Muscle layer of duodenum (tissue), 2 donors: ENCODE measurements around the gene TTLL7.

Experiments used
- H3K27ac ChIP-seq: one replicate; pipeline ENCODE4 v1.7.0; 2013; ENCODE audit warnings: mild to moderate bottlenecking, low read length
- H3K27me3 ChIP-seq: one replicate; pipeline ENCODE4 v1.7.0; 2013; ENCODE audit warnings: low read depth, mild to moderate bottlenecking, control low read depth, low read length
- H3K36me3 ChIP-seq, 2 donors: one replicate each; pipeline ENCODE4 v1.7.0; 2013; ENCODE audit warnings: low read length in 2 of 2, control low read depth in 1 of 2, mild to moderate bottlenecking in 1 of 2; ENCODE audit not compliant: insufficient read depth in 2 of 2, control insufficient read depth in 1 of 2
- H3K4me1 ChIP-seq, 2 donors: one replicate each; pipeline ENCODE4 v1.7.0; 2013; ENCODE audit warnings: low read length in 2 of 2, mild to moderate bottlenecking in 2 of 2, control low read depth in 1 of 2, moderate library complexity in 1 of 2; ENCODE audit not compliant: insufficient read depth in 2 of 2, control insufficient read depth in 1 of 2
- H3K4me3 ChIP-seq, 2 donors: one replicate each; pipeline ENCODE4 v1.7.0; 2013; ENCODE audit warnings: low read length in 2 of 2, low read depth in 1 of 2, mild to moderate bottlenecking in 1 of 2
- H3K9me3 ChIP-seq, 2 donors: one replicate each; pipeline ENCODE4 v1.7.0; 2013; ENCODE audit warnings: low read length in 2 of 2, control low read depth in 1 of 2, mild to moderate bottlenecking in 1 of 2; ENCODE audit not compliant: control insufficient read depth in 1 of 2
- donor health status: healthy.

The TTLL7 gene

GRCh38 chr1:83905315-83905907, 93.5 kb downstream of the TTLL7 start:
- Histone ChIP-seq H3K27ac (no peak overlapping the region), H3K4me3 (no peak overlapping the region), H3K4me1 (peaks cover 0 to under 1% of the 10 kb centered on the region in 2 donors), H3K36me3 (peaks cover 0 to 7% of the 10 kb centered on the region in 2 donors), H3K9me3 (no peaks in the 10 kb centered on the region), H3K27me3 (no peaks in the 10 kb centered on the region)

GRCh38 chr1:83901547-83902155, 97.3 kb downstream of the TTLL7 start:
- Histone ChIP-seq H3K4me3 (no peak overlapping the region), H3K4me1 (no peaks in the 10 kb centered on the region), H3K36me3 (peaks cover 0 to 7% of the 10 kb centered on the region in 2 donors), H3K27me3 (no peaks in the 10 kb centered on the region), H3K9me3 (no peaks in the 10 kb centered on the region), H3K27ac (no peak overlapping the region)

GRCh38 chr1:83900524-83900923, 98.4 kb downstream of the TTLL7 start:
- H3K27ac ChIP-seq = no peak overlapping the region
- H3K4me3 ChIP-seq = no peak overlapping the region
- no peaks in the 10 kb centered on the region for H3K9me3 ChIP-seq
- no peaks in the 10 kb centered on the region for H3K27me3 ChIP-seq
- H3K36me3 ChIP-seq = peaks cover 0 to 7% of the 10 kb centered on the region in 2 donors
- no peaks in the 10 kb centered on the region for H3K4me1 ChIP-seq

- Histone ChIP-seq H3K27ac (no peak overlapping the region), H3K4me3 (no peak overlapping the region), H3K27me3 (no peaks in the 10 kb centered on the region), H3K36me3 (no peaks in the 10 kb centered on the region), H3K9me3 (no peaks in the 10 kb centered on the region), H3K4me1 (no peaks in the 10 kb centered on the region)
Observed at GRCh38 chr1:83897516-83897915, 101.4 kb downstream of the TTLL7 start.

GRCh38 chr1:83896299-83896698, 102.6 kb downstream of the TTLL7 start:
- H3K4me3 ChIP-seq = no peak overlapping the region
- H3K27ac ChIP-seq = no peak overlapping the region
- H3K9me3 ChIP-seq = no peaks in the 10 kb centered on the region
- H3K27me3 ChIP-seq = no peaks in the 10 kb centered on the region
- H3K4me1 ChIP-seq = no peaks in the 10 kb centered on the region
- H3K36me3 ChIP-seq = no peaks in the 10 kb centered on the region

- Histone ChIP-seq H3K4me1 (no peaks in the 10 kb centered on the region), H3K9me3 (no peaks in the 10 kb centered on the region), H3K27ac (no peak overlapping the region), H3K4me3 (no peak overlapping the region), H3K36me3 (peaks cover 0 to 6% of the 10 kb centered on the region in 2 donors), H3K27me3 (no peaks in the 10 kb centered on the region)
Observed at GRCh38 chr1:83889707-83890106, 109.2 kb downstream of the TTLL7 start.

GRCh38 chr1:83887483-83887882, 111.4 kb downstream of the TTLL7 start:
- no peak overlapping the region for H3K4me3 ChIP-seq
- peaks cover 0 to 12% of the 10 kb centered on the region in 2 donors for H3K36me3 ChIP-seq
- no peaks in the 10 kb centered on the region for H3K27me3 ChIP-seq
- H3K9me3 ChIP-seq = no peaks in the 10 kb centered on the region
- no peaks in the 10 kb centered on the region for H3K4me1 ChIP-seq
- H3K27ac ChIP-seq = no peak overlapping the region

GRCh38 chr1:83883979-83884378, 115.0 kb downstream of the TTLL7 start:
- Histone ChIP-seq H3K36me3 (peaks cover 0 to 8% of the 10 kb centered on the region in 2 donors), H3K27ac (no peak overlapping the region), H3K4me1 (no peaks in the 10 kb centered on the region), H3K4me3 (no peak overlapping the region), H3K9me3 (no peaks in the 10 kb centered on the region), H3K27me3 (no peaks in the 10 kb centered on the region)

- H3K36me3 ChIP-seq = peaks cover 0 to 8% of the 10 kb centered on the region in 2 donors
- H3K4me1 ChIP-seq = no peaks in the 10 kb centered on the region
- no peaks in the 10 kb centered on the region for H3K27me3 ChIP-seq
- H3K4me3 ChIP-seq = no peak overlapping the region
- no peak overlapping the region for H3K27ac ChIP-seq
- H3K9me3 ChIP-seq = no peaks in the 10 kb centered on the region
Observed at GRCh38 chr1:83882906-83883305, 116.0 kb downstream of the TTLL7 start.

GRCh38 chr1:83872515-83872914, 126.4 kb downstream of the TTLL7 start:
- no peaks in the 10 kb centered on the region for H3K27me3 ChIP-seq
- H3K4me1 ChIP-seq = no peaks in the 10 kb centered on the region
- no peaks in the 10 kb centered on the region for H3K36me3 ChIP-seq
- no peak overlapping the region for H3K27ac ChIP-seq
- no peaks in the 10 kb centered on the region for H3K9me3 ChIP-seq
- H3K4me3 ChIP-seq = no peak overlapping the region

- H3K27me3 ChIP-seq = no peaks in the 10 kb centered on the region
- H3K9me3 ChIP-seq = no peaks in the 10 kb centered on the region
- no peak overlapping the region for H3K4me3 ChIP-seq
- no peak overlapping the region for H3K27ac ChIP-seq
- no peaks in the 10 kb centered on the region for H3K4me1 ChIP-seq
- no peaks in the 10 kb centered on the region for H3K36me3 ChIP-seq
Observed at GRCh38 chr1:83864991-83865390, 133.9 kb downstream of the TTLL7 start.
